NOMO-1 treated with DMSO at 0.1 percent for 48 hours (cell line): ENCODE measurements around the gene PHF11.
"Not testable (repeated sequence)": the region's sequence is repeated elsewhere in the genome, so short reads cannot be mapped to it uniquely, and the experiment has no call there.

Experiments
- DNase-seq: peaks from one replicate; lab custom pipeline; 2025; ENCODE audit not compliant: unreplicated experiment; lab: John Stamatoyannopoulos, UW

The PHF11 gene

GRCh38 chr13:49495783-49496762 lies at the start of gene PHF11:
PHF11 (plus strand) TSS chr13:49495953; CDS start chr13:49496002, 49 bp downstream.
- peak; percentile 77 for DNase-seq

DNA sequence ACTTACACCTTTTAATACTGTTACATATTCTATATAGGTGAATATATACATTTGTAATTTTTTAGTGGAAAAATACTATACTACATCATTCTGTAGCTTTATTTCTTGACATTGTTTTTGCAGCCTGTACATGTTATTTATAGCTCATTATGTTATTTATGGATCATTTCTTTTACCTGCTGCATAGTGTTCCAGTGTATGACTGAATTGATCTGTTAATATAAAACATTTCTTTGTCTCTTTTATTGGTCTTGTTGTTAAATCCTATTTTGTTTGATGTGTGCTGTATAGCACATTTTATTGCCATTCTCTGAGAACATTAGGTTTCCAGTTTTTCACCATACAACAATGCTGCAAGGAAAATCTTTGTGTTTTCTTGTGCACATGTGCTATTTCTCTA lies 49.3 kb upstream of the PHF11 start:
- DNase-seq: no peak

DNA sequence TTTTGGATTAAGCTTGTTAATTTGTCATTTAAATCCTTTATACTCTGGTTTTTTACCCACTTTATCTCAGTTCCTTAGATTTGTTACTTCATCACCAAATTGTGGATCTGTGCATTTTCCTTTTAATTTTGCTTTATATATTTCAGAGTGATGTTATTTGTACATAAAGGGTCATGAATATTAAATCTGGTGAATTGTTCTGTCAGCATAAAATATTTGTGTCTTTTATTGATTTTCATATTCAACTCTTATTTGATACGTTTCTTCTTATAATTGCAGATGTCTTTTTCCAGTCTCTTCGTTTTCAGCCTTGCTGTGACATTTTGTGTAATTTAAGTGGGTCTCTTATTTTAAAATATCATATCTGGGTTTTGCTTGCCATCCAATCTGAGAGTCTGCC lies 47.0 kb upstream of the PHF11 start:
- DNase-seq: no peak

GRCh38 chr13:49450105-49450819 lies 45.5 kb upstream of the PHF11 start:
- DNase-seq: peak; percentile 12

- DNase-seq: no peak
These were observed 42.9 kb upstream of the PHF11 start for GRCh38 chr13:49452725-49453457.

DNA sequence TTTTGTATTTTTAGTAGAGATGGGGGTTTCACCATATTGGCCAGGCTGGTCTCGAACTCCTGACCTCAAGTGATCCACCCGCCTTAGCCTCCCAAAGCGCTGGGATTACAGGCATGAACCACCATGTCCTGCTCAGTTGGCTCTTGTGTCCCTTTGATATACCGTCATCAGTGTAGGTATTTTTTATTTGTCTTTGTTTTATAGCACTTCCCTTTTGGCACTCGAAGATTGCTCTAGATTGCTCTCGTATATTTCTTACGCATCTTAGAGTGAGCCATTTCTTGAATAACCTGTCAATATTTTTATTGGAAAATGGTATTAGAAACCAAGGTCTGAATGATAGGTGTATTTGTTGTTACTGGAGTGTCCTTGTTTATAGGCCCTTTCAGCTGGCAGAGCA lies 42.3 kb upstream of the PHF11 start:
- no peak for DNase-seq

GRCh38 chr13:49454388-49455006 lies 41.3 kb upstream of the PHF11 start:
- no peak for DNase-seq

GRCh38 chr13:49455007-49455398 lies 40.8 kb upstream of the PHF11 start:
- DNase-seq: no peak

DNA sequence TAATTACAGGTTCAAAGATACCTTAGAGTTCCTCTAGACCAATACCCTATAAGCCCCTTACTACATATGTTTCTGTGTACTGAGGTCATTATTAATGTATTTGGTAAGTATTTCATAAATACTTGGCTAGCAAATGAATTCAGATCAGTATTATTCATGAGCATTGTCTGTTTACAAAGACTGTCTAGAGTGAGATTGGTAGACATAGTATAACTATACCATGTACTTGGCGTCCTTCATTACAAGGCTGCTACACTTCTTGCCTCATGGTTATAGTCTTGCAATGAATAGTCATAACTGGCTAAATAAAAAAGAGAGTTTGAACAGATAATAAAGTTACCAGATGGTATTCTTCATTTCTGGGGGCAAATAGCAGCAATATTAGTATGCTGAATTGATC lies 39.6 kb upstream of the PHF11 start:
- no peak for DNase-seq

DNA sequence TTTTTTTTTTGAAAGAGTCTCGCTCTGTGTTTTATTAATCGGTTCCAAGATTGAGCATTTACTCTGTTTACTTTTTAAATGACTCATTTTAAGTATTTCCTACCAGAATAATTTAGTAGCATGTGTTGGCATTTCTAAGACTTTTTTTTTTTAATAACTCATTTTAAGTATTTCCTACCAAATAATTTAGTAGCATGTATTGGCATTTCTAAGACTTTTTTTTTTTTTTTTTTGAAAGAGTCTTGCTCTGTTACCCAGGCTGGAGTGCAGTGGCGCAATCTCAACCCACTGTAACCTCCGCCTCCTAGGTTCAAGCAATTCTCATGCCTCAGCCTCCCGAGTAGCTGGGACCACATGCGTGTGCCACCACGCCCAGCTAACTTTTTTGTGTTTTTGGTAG lies 38.5 kb upstream of the PHF11 start:
- no peak for DNase-seq

GRCh38 chr13:49459580-49459979 lies 36.2 kb upstream of the PHF11 start:
- DNase-seq: no peak

DNA sequence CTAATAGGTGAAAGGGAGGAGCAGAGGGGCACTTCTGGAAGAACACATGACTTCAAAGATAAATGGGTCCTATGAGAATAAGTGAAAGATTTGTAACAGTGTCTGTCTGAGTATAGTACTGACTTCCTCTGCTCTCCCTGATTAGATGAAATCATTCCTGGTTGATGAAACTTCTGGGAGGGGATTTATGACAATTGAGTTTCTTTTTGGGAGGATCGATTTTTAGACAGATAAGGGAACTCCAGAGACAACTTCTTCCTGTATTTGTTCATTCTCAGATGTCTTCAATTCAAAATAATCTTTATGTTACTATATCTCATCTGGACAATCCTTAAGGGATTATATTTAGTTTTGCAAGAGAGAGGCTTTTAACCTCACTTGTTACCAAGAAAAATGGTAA lies 31.7 kb upstream of the PHF11 start:
- no peak for DNase-seq

DNA sequence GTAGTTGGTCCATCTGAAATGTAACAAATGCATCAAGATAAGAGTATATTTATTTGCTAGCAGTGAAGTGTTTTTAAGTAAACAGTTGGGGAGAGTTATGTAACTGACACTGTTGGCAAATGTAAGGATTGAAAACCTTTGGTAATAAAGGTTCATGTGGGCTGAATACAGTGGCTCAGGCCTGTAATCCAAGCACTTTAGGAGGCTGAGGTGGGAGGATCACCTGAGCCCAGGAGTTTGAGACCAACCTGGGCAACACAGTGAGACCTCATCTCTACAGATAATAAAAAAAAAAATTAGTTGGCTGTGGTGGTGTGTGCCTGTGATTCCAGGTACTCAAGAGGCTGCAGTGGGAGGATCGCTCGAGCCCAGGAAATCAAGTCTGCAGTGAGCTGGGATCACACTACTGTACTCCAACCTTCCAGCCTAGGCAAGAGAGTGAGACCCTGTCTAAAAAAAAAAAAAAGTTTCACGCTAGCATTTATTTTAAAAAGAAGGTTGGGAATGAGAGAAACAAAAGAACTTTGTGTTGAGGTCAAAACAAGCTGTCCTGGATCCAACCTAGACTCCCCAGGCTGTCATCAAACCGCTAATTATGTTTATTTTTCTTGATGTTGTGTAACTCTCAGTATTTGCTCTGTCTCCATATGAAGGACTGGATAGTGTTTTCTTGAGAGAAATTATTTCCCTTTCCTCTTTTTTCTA lies 31.0 kb upstream of the PHF11 start:
- DNase-seq: no peak

DNA sequence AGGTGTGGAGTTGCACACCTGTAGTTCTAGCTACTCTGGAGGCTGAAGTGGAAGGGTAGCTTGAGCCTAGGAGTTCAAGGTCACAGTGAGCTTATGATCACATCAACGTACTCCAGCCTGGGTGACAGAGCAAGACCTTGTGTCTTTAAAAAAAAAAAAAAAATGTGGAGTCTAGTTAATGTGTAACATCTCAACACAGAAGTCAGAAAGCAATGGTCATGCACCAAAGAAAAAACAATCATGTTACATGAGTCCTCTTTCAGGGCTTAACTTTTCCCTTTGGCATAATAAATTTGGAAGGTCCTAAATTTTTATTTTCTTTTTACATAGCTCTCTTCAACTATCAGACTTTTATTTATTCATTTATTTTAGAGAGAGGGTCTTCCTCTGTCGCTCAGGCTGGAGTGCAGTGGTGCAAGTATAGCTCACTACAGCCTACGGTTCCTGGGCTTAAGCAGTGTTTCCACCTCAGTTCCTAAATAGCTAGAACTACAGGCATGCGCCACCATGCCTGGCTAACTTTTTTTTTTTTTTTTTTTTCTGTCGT lies 29.4 kb upstream of the PHF11 start:
- DNase-seq: no peak

DNA sequence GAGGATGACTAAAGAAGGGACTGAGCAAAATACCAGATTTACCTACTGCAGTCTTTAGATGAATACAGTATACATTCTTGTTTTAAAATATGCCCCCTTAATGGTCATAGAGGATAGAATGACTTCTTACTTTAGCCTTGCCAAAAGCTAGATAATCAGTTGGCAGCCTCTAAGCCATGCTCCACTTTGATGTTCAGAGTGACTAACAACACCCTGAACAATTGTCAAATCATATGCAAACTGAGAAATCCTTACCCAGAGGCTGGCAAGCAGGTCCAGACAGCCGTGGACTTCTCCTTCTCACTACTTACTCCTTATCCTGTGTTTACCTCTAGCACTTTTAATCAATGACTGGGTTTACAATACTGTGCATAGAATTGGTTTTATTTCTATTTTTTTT lies 23.6 kb upstream of the PHF11 start:
- no peak for DNase-seq

DNA sequence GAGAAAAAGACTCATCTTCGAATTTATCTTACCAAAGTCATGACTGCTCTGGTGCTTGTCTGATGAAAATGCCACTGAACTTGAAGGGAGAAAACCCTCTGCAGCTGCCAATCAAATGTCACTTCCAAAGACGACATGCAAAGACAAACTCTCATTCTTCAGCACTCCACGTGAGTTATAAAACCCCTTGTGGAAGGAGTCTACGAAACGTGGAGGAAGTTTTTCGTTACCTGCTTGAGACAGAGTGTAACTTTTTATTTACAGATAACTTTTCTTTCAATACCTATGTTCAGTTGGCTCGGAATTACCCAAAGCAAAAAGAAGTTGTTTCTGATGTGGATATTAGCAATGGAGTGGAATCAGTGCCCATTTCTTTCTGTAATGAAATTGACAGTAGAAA lies 19.2 kb upstream of the PHF11 start:
- no peak for DNase-seq

DNA sequence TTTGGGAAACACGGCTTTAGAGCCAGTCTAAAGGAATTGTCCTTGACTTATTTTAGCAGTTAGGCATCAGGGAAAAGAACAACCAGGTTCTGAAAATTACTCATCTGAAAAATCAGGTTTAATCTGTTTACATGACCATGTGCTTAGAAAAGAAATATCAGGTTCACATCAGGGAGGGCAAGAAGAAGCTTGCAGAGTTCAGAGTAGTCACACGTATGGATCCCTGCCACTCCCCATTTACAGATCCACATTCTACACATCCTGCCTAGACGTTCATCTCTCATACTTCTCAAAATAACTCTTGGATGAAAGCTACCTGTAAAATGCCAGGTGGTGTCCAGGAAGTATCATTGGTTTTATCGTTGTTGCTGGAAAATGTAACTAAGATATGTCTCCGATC lies 14.0 kb upstream of the PHF11 start:
- no peak for DNase-seq

DNA sequence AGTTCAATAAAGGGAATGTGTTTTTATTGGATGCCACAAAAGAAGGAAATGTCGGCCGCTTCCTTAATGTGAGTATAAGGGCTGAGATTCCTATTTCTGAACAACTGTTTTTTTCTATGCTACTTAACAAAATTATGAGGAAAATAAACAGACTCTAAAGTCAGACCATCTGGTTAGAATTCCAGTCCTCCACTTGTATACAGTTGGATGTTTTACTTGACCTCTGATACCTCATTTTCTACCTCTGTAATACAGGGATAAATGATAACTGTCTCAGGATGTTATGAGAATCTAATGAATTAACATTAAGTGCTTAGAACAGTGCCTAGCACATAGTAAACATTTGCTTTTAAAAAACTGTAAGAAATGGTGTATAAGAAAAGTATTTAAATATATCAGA lies 7.2 kb upstream of the PHF11 start:
- no peak for DNase-seq

GRCh38 chr13:49494645-49495044 lies 1.1 kb upstream of the PHF11 start:
- DNase-seq: peak; percentile 47

DNA sequence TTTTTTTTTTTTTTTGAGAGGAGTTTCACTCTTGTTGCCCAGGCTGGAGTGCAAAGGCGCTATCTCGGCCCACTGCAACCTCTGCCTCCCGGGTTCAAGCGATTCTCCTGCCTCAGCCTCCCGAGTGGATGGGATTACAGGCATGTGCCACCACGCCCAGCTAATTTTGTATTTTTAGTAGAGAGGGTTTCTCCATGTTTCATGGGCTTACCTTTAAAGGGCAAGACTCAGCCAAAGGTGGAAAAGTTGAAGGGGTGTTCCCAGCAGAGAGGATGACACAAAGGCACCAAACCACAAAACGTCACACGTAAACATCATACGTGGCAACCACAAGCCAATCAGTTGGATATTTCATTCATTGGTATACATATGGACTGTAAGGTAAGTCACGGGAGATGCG lies 1.1 kb downstream of the PHF11 start:
- not testable (repeated sequence) for DNase-seq
